ENCODE measurements around the gene FMR1. TPM values are rescaled to one million over a fixed set of nuclear protein-coding genes. Genes with fewer than 3 reads are reported as not detected.
A peak's percentile ranks its signal among the peaks of the same experiment; 100 is the strongest.

The FMR1 gene
- total RNA-seq (100 to 1,000 TPM in 1 of 5 donors, 10 to 100 TPM in 4; 18.7 to 175 (median 67.0) TPM), polyA plus RNA-seq (10 to 100 TPM; 11.9 to 15.9 (median 14.9) TPM)
- long read RNA-seq, donor 1, full-length matches to known transcripts = 1 of 1 reads
- long read RNA-seq, donor 1, partial matches to known transcripts = 0 of 1 reads
- long read RNA-seq, donor 1, other reads (novel, unspliced or antisense) = 0 of 1 reads
- long read RNA-seq, donor 2, full-length matches to known transcripts = 3 of 3 reads
- long read RNA-seq, donor 2, partial matches to known transcripts = 0 of 3 reads
- long read RNA-seq, donor 2, other reads (novel, unspliced or antisense) = 0 of 3 reads
- long read RNA-seq, donor 3 = 0 reads
- long read RNA-seq, donor 4 = 0 reads
- long read RNA-seq, donor 5, full-length matches to known transcripts = 2 of 2 reads
- long read RNA-seq, donor 5, partial matches to known transcripts = 0 of 2 reads
- long read RNA-seq, donor 5, other reads (novel, unspliced or antisense) = 0 of 2 reads
- long read RNA-seq, donor 6, full-length matches to known transcripts = 6 of 6 reads
- long read RNA-seq, donor 6, partial matches to known transcripts = 0 of 6 reads
- long read RNA-seq, donor 6, other reads (novel, unspliced or antisense) = 0 of 6 reads
- long read RNA-seq, donor 7, full-length matches to known transcripts = 3 of 3 reads
- long read RNA-seq, donor 7, partial matches to known transcripts = 0 of 3 reads
- long read RNA-seq, donor 7, other reads (novel, unspliced or antisense) = 0 of 3 reads
- long read RNA-seq, donor 8, full-length matches to known transcripts = 1 of 1 reads
- long read RNA-seq, donor 8, partial matches to known transcripts = 0 of 1 reads
- long read RNA-seq, donor 8, other reads (novel, unspliced or antisense) = 0 of 1 reads
- long read RNA-seq, donor 9, partial matches to known transcripts = 0 of 1 reads
- long read RNA-seq, donor 9, other reads (novel, unspliced or antisense) = 0 of 1 reads
- long read RNA-seq, donor 10 = 0 reads

DNA sequence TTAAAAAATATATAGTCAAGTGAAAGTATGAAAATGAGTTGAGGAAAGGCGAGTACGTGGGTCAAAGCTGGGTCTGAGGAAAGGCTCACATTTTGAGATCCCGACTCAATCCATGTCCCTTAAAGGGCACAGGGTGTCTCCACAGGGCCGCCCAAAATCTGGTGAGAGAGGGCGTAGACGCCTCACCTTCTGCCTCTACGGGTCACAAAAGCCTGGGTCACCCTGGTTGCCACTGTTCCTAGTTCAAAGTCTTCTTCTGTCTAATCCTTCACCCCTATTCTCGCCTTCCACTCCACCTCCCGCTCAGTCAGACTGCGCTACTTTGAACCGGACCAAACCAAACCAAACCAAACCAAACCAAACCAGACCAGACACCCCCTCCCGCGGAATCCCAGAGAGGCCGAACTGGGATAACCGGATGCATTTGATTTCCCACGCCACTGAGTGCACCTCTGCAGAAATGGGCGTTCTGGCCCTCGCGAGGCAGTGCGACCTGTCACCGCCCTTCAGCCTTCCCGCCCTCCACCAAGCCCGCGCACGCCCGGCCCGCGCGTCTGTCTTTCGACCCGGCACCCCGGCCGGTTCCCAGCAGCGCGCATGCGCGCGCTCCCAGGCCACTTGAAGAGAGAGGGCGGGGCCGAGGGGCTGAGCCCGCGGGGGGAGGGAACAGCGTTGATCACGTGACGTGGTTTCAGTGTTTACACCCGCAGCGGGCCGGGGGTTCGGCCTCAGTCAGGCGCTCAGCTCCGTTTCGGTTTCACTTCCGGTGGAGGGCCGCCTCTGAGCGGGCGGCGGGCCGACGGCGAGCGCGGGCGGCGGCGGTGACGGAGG lies at the start of gene FMR1:
Gene FMR1 (plus strand): TSS at position 728 of the 831 bp plus-strand sequence. CDS start 261 bp downstream, outside the sequence.
- peak within 1 kb of the TSS; percentile 59 to 68 (median 66) for H3K4me3 ChIP-seq
- H3K27me3 ChIP-seq = no peaks in the 10 kb centered on the region
- H3K36me3 ChIP-seq = no peaks in the 10 kb centered on the region
- peak within 1 kb of the TSS; percentile 87 to 93 (median 93) for H3K27ac ChIP-seq
- no peaks in the 10 kb centered on the region for H3K9me3 ChIP-seq
- TF ChIP-seq POLR2A (IDR thresholded peaks at IDR 0.05) = no peak
- TF ChIP-seq EP300 (IDR thresholded peaks at IDR 0.05) = no peak
- TF ChIP-seq, protein P1, sequence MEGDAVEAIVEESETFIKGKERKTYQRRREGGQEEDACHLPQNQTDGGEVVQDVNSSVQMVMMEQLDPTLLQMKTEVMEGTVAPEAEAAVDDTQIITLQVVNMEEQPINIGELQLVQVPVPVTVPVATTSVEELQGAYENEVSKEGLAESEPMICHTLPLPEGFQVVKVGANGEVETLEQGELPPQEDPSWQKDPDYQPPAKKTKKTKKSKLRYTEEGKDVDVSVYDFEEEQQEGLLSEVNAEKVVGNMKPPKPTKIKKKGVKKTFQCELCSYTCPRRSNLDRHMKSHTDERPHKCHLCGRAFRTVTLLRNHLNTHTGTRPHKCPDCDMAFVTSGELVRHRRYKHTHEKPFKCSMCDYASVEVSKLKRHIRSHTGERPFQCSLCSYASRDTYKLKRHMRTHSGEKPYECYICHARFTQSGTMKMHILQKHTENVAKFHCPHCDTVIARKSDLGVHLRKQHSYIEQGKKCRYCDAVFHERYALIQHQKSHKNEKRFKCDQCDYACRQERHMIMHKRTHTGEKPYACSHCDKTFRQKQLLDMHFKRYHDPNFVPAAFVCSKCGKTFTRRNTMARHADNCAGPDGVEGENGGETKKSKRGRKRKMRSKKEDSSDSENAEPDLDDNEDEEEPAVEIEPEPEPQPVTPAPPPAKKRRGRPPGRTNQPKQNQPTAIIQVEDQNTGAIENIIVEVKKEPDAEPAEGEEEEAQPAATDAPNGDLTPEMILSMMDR (IDR thresholded peaks at IDR 0.05) = no peak
- peak; percentile 31 to 72 (median 58) for TF ChIP-seq POLR2AphosphoS5 (IDR thresholded peaks at IDR 0.05)
- intact Hi-C loops (cut with DNase I; ENCODE audit: low total_unique reads) = no loop called here
- peaks cover 0 to 29% (median 10%) of the 10 kb centered on the region in 4 donors for H3K4me1 ChIP-seq
- DNase-seq = peak; percentile 95 to 97
- 6 to 57% (median 30%) methylated on average over 11 to 64 of the region's 66 CpGs for WGBS, 5 donors

- intact Hi-C loops (cut with DNase I; ENCODE audit: low total_unique reads) = no loop called here
- DNase-seq = peak in 1 of 2 donors; percentile 28
Observed at GRCh38 chrX:147875866-147876596, 35.7 kb upstream of the FMR1 start.

DNA sequence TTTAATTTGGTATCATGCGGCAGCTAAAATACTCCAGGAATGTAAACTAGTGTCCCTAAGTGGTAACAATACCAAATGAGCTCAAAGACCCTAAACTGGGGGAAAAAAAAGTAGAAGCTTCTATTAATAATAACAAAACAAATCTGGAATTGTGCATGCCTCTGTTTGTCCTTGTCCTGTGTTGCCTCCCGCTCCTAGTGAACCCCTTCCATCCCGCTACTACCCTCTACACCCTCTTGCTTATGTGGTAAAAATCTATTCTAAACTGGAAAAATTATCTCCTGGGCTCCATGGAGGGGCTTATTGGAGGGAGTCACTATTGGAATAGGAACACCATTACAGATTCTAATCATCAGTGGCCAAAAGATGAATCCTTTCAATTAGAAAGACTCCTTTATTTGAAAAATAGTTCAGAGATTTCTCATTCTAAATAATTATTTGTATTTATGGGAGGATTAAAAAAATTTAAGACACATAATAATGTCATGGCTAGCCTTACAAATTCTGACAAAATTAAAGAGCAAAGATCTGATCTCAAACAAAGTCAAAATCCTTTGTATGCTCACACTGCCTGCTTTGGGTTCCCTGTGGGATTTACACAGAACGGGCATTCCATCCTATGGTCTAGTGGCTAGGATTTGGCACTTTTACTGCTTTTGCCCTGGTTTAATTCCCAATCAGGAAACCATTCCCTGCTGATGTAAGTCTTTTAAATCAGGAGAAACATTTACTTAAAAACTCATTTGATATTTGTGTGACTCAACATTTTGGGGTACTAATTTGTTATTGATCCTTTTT lies 34.7 kb upstream of the FMR1 start:
- Histone ChIP-seq H3K4me3 (no peak overlapping the region), H3K36me3 (no peaks in the 10 kb centered on the region), H3K4me1 (no peaks in the 10 kb centered on the region), H3K27ac (no peak overlapping the region), H3K9me3 (peaks cover 0 to 11% (median 0%) of the 10 kb centered on the region in 4 donors), H3K27me3 (no peaks in the 10 kb centered on the region)
- TF ChIP-seq, protein P1 (IDR thresholded peaks at IDR 0.05) = no peak
- TF ChIP-seq EP300 (IDR thresholded peaks at IDR 0.05) (no peak), POLR2AphosphoS5 (IDR thresholded peaks at IDR 0.05) (no peak), POLR2A (IDR thresholded peaks at IDR 0.05) (no peak)
- 61 to 91% (median 81%) methylated on average over 4 of the region's 4 CpGs for WGBS, 5 donors
- DNase-seq = no peak
- intact Hi-C loops (cut with DNase I; ENCODE audit: low total_unique reads) = no loop called here

More at GRCh38 chrX:147875866-147876596, 35.7 kb upstream of the FMR1 start:
- TF ChIP-seq POLR2A (IDR thresholded peaks at IDR 0.05) = no peak
- TF ChIP-seq EP300 (IDR thresholded peaks at IDR 0.05) = no peak
- no peak for TF ChIP-seq POLR2AphosphoS5 (IDR thresholded peaks at IDR 0.05)
- TF ChIP-seq, protein P1 (IDR thresholded peaks at IDR 0.05) = no peak
- H3K36me3 ChIP-seq = no peaks in the 10 kb centered on the region
- H3K9me3 ChIP-seq = peaks cover 0 to 20% (median 5%) of the 10 kb centered on the region in 4 donors
- H3K4me1 ChIP-seq = no peaks in the 10 kb centered on the region
- H3K27ac ChIP-seq = no peak overlapping the region
- no peaks in the 10 kb centered on the region for H3K27me3 ChIP-seq
- WGBS, 5 donors = 55 to 67% (median 67%) methylated on average over 7 of the region's 7 CpGs
- H3K4me3 ChIP-seq = no peak overlapping the region
